ENCODE results near the gene ARHGAP24. TPM values are rescaled to one million over a fixed set of nuclear protein-coding genes. Genes with fewer than 3 reads are reported as not detected.

Gene ARHGAP24
- total RNA-seq, 1 experiment from 2014 or later = 17.4 TPM

- CTCF ChIA-PET = no interaction called here
- intact Hi-C loops (cut with micrococcal nuclease; ENCODE audit: unreplicated experiment) (no loop called here), in situ Hi-C loops (cut with HindIII; ENCODE audit: low pct_unique_long_range_greater_than_20kb, low sequenced_read_pairs) (no loop called here)
- H3K9me3 ChIP-seq (ENCODE audit: control insufficient read depth, insufficient read depth, low read depth, low read length) = no peaks in the 10 kb centered on the region
- H3K27me3 ChIP-seq (ENCODE audit: control insufficient read depth, insufficient read depth, low read length) = no peaks in the 10 kb centered on the region
- no TSS peak for BruUV-seq (replicated peaks)
- TF ChIP-seq TCF7L2 (IDR thresholded peaks at IDR 0.05; ENCODE audit: low read depth, low read length) (no peak), SIN3A (IDR thresholded peaks at IDR 0.05; ENCODE audit: borderline replicate concordance, insufficient read depth, low read depth, low read length) (no peak), CTCF (IDR thresholded peaks at IDR 0.05) (no peak), REST (IDR thresholded peaks at IDR 0.05; ENCODE audit: insufficient read depth in 1 of 2, low read depth in 2 of 2, low read length in 1 of 2) (no peak), POLR2AphosphoS5 (IDR thresholded peaks at IDR 0.05; ENCODE audit: low read depth, low read length) (no peak)
- no peak for DNase-seq (ENCODE audit: low read depth, low spot score)
- no peaks in the 10 kb centered on the region for H3K4me1 ChIP-seq (ENCODE audit: control insufficient read depth, insufficient read depth, low read length)
- ATAC-seq = no peak
- POLR2A ChIA-PET = no interaction called here
- no peak overlapping the region for H3K4me3 ChIP-seq (ENCODE audit: low read depth in 2 of 2, low read length in 2 of 2)
- no peak overlapping the region for H3K27ac ChIP-seq (ENCODE audit: low read length)
- H3K36me3 ChIP-seq (ENCODE audit: control insufficient read depth, insufficient read depth, low read length) = no peaks in the 10 kb centered on the region
Measured at GRCh38 chr4:85615952-85616351, 141.0 kb downstream of the ARHGAP24 start.

- ATAC-seq = no peak
- Histone ChIP-seq H3K27ac (ENCODE audit: low read length) (no peak overlapping the region), H3K27me3 (ENCODE audit: control insufficient read depth, insufficient read depth, low read length) (no peaks in the 10 kb centered on the region), H3K36me3 (ENCODE audit: control insufficient read depth, insufficient read depth, low read length) (no peaks in the 10 kb centered on the region), H3K4me3 (ENCODE audit: low read depth in 2 of 2, low read length in 2 of 2) (no peak overlapping the region), H3K9me3 (ENCODE audit: control insufficient read depth, insufficient read depth, low read depth, low read length) (no peaks in the 10 kb centered on the region), H3K4me1 (ENCODE audit: control insufficient read depth, insufficient read depth, low read length) (no peaks in the 10 kb centered on the region)
- intact Hi-C loops (cut with micrococcal nuclease; ENCODE audit: unreplicated experiment) (no loop called here), in situ Hi-C loops (cut with HindIII; ENCODE audit: low pct_unique_long_range_greater_than_20kb, low sequenced_read_pairs) (no loop called here)
- no TSS peak for BruUV-seq (replicated peaks)
- POLR2A ChIA-PET = no interaction called here
- CTCF ChIA-PET = no interaction called here
- no peak for DNase-seq (ENCODE audit: low read depth, low spot score)
- no peak for TF ChIP-seq REST (IDR thresholded peaks at IDR 0.05; ENCODE audit: insufficient read depth in 1 of 2, low read depth in 2 of 2, low read length in 1 of 2)
- no peak for TF ChIP-seq POLR2AphosphoS5 (IDR thresholded peaks at IDR 0.05; ENCODE audit: low read depth, low read length)
- TF ChIP-seq TCF7L2 (IDR thresholded peaks at IDR 0.05; ENCODE audit: low read depth, low read length) = no peak
- TF ChIP-seq SIN3A (IDR thresholded peaks at IDR 0.05; ENCODE audit: borderline replicate concordance, insufficient read depth, low read depth, low read length) = no peak
- no peak for TF ChIP-seq CTCF (IDR thresholded peaks at IDR 0.05)
Measured at GRCh38 chr4:85617202-85617601, 142.3 kb downstream of the ARHGAP24 start.
